CD4-positive, alpha-beta T cell treated with Interleukin-4 for 4 hours (primary cell): ENCODE data around the gene MMP11.
A peak's percentile ranks its signal among the peaks of the same experiment; 100 is the strongest.
"Not testable (repeated sequence)": the region's sequence is repeated elsewhere in the genome, so short reads cannot be mapped to it uniquely, and the experiment has no call there.

Experiments
- DNase-seq: peaks from one replicate; pipeline ENCODE4 v3.0.0-alpha.2; 2020

The MMP11 gene, protein sequence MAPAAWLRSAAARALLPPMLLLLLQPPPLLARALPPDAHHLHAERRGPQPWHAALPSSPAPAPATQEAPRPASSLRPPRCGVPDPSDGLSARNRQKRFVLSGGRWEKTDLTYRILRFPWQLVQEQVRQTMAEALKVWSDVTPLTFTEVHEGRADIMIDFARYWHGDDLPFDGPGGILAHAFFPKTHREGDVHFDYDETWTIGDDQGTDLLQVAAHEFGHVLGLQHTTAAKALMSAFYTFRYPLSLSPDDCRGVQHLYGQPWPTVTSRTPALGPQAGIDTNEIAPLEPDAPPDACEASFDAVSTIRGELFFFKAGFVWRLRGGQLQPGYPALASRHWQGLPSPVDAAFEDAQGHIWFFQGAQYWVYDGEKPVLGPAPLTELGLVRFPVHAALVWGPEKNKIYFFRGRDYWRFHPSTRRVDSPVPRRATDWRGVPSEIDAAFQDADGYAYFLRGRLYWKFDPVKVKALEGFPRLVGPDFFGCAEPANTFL

DNA sequence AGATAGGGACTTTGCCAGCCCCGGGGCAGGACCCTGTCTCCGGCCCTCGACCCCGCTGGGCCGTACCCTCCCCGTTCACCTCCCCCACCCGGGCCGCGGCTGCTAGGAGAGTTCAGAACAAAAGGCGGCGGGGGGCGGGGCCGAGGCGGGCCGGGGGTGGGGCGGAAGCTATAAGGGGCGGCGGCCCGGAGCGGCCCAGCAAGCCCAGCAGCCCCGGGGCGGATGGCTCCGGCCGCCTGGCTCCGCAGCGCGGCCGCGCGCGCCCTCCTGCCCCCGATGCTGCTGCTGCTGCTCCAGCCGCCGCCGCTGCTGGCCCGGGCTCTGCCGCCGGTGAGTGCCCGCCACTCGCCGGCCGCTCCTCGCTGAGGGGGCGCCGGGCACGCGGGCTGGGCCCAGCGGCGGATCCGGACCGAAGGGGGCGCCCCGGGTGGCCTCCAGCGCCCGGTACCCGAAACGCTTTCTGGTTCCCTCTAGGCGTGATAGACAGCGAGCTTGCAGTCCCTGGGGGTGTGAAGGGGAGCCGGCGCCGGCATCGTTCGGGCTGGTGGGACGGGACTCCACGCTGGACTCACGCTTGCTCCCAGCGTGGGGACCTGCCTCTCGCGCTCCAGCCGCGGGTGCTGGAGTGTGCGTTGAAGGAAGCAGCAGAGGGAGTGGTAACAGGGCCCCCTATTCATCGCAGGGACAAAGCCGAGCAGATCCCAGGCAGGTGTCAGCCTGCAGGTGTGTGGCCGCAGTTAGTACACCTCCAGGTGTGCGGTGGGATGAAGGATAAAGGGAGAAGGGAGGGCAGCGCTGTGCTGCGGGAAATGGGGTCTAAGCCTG is at the start of gene MMP11:
Gene MMP11, plus strand, starts transcription at position 201 of the 825 bp plus-strand sequence. Its CDS starts 22 bp downstream, at position 223.
- no peak for DNase-seq

DNA sequence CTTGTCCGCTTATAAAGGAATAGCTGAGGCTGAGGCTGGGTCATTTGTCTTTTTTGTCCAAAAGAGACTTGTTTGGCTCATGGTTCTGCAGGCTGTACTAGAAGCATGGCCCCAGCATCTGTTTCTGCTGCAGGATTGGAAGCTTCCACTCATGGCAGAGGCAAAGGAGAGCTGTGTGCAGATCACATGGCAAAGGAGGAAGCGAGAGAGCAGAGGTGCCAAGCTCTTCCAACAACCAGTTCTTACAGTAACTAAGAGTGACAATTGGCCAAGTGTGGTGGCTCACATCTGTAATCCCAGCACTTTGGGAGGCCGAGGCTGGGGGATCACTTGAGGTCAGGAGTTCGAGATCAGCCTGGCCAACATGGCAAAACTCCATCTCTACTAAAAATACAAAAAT is 44.5 kb upstream of the MMP11 start:
- not testable (repeated sequence) for DNase-seq

DNA sequence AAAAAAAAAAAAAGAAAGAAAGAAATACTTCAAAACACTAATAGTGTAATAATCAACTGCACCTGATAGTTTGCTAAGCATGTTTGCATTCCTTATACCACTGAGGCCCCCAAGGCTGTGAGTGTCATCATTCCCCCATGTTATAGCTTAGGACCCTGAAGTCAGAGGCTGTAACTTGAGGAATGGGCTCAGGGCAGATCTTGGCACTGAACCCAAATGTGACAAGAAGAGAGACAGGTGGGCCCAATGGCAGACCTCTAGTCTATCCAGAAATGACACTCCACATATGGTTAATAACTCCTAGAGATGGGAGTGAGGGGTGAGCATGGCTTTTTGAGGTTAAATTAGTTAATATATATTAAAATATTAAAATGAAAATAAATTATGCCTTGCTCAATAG is 35.0 kb upstream of the MMP11 start:
- no peak for DNase-seq

DNA sequence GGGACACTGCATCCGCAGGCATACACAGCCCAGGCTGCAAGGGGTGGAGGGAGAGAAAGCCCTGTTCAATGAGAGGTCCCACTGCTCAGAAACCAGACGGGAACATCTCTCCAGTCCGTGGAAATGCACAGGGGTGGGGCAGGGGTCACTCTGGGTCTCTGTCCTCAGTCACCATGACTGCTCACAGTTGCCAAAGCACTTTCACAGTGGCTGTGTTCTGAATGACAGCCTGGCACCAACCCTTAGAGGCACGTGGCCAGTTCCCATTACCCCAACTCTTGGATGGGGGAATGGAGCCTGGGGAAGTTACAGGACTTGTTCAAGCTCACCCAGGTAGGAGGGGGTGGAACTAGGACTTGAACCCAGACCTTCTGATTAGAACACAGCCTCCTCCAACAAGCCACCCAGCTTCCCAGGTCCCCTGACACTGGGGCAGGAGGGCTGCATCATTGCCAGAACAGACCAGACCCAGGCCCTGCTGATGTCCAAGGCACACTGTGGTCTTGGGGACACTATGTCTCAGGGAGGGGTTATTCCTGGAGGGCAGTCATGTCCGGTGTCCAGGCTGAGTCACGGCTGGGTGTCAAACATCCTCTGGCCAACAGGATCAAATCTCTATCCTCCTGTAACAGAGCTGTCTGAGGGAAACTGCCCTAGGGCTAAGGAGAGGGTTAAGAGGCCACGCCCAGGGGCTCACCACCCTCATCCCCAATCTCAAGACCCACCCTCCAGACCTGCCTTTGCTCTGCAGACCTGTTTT is 30.0 kb upstream of the MMP11 start:
- no peak for DNase-seq

DNA sequence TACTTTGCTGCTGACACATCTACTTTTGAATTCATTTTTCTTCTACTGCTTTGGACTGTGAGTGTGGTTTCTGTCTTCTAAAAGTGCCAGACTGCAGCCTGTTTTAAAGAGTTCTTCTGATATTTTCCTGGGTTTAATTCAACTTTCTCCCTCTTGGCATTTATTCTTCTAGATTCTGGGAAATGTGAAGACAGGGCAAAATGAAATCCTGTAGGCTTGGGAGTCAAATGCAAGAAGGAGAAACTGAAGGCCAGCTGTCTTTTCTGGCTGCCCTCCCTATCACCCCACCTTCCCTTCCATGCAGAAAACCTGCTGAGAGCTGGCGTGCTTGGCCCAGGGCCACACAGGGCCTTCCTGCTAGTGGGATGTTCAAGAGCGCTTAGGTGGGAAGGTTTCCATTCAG is 29.3 kb upstream of the MMP11 start:
- DNase-seq, result no peak

DNA sequence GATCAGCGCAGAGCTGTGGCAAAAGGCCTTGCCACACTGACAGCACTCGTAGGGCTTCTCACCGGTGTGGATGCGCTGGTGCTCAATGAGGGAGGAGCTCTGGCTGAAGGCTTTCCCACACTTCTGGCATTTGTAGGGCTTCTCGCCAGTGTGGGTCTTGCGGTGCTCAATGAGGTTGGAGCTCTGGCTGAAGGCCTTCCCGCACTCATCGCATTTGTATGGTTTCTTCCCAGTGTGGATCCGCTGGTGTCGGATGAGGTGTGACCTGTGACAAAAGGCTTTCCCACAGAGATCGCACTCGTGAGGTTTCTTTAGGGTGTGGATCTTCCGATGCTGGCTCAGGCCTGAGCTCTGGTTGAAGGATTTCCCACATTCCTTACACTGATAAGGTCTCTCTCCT is 28.6 kb upstream of the MMP11 start:
- no peak for DNase-seq

DNA sequence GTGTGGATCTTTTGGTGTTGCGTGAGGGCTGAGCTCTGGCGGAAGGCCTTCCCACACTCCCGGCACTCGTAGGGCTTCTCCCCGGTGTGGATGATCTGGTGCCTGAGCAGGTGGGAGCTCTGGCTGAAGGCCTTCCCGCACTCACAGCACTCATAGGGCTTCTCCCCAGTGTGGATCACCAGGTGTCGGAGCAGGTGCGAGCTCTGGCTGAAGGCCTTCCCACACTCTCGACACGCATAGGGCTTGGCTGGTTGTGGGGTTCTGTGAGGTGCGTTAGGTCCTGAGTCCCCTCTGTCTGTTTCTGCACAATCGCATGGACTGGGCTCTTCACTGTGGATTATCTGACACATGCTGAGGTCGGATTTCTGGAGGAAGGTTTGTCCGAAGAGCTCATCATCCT is 28.2 kb upstream of the MMP11 start:
- no peak for DNase-seq

DNA sequence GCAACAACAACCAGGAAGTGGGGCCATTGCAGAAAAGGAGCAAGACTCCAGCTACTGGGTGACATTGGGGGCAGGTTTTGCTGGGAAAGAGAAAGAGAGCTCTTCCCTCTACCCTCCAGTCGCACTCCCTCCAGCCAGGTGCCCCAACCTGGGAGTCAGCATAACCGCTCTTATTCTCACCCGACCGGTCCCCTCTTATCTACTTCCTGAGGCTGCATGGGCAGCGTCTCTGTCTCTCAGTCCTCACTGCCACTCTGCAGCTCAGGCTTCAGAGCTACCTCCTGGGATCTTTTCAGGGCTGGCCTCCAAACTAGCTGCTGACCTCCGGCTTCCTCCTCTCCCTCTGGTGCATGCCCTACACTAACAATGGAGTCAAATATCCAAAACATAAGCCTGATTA is 26.9 kb upstream of the MMP11 start:
- no peak for DNase-seq

DNA sequence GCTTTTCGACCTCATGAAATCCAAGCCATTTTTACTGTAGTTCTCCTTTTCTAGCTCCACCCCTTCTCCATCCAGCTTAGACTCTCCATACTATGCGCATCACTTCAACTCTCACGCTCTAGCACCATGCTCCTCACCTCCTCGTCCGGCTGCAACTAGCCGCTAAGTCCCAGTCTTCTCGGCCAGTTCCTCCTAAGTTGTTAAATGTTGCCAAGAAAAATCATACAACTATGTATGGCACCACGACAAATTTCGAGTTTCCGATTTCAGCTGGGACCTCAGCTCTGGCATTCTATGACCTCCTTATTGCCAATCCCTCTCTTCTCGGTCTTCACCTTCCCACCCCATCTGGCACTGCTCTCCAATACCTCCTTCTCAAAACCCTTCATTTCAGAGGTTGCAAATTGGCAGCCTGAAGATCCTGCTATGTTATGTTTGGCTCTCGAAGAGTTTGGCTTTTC is 22.8 kb upstream of the MMP11 start:
- DNase-seq, result no peak

DNA sequence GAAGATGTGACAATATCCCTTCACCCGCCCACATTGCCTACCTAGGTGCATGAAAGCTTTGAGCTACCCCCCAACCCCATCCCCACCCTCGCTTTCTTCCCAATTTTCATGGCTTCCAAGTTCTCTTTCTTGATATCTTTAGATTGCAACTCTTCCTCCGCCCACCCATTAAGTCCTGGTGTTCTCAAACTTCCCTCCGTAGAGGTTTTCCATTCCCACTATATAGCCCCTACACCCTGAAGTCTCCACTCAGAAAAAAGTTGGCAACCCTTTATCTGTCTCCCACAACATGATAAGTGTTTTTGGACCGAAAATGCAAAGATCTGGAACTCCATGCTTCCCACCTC is 22.3 kb upstream of the MMP11 start:
- DNase-seq, result no peak

DNA sequence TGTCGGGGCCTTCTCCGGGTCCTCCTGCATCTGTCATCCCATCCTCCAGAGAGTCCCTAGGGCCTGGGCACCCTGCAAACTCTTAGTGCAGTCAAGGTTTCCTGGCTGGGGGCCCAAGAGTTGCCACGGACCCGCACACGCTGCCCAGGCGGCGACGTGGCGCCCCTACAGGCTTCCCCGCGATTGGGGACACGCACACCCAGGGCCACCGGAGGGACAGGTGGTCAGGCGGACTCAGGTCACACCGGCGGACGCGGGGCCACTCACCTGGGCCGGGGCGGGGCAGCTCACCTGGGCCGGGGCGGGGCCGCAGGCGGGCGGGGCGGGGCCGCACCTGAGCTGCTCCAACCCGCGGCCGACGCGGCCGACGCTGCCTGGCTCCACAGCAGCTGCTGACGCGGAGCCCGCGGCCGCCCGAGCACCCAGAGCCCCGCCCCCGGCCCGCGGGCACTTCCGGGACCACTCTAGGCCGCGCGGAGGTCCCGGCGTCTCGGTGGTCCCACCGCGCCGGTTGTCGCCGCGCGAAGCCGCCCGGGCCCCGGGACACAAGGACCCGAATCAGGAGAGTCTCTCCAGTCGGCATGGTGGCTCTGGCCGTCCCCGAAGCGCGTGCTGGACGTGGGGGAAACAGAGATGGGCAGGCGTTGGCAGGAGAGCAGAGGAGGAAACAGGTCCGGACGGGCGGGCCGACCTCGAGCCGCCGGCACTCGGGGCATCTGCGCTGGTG is 21.8 kb upstream of the MMP11 start, which contains the start of gene ZNF70:
Gene ZNF70, minus strand, starts transcription at position 399 of the 727 bp plus-strand sequence. CDS start 5,972 bp downstream, outside the sequence.
- DNase-seq, result peak; percentile 79

DNA sequence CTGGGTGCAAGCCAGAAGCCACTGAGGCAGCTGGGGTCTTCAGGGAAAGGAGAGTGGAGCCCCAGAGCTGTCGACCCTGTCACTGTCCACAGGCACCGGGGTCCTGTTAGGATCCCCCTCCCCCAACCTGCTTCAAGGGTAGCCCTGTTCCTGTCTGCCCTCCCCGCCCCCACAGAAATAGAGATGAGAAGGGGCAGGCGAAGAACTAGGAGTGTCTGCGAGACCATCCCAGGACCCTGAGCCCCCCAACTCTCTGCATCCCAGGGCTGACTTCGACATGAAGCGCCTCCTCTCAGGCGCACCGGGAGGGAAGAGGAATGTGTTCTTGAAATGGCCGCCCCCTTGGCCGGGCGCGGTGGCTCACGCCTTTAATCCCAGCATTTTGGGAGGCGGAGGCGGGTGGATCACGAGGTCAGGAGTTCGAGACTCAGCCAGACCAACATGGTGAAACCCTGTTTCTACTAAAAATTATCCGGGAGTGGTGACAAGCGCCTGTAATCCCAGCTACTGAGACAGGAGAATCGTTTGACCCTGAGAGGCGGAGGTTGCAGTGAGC is 21.1 kb upstream of the MMP11 start:
- DNase-seq, result no peak

DNA sequence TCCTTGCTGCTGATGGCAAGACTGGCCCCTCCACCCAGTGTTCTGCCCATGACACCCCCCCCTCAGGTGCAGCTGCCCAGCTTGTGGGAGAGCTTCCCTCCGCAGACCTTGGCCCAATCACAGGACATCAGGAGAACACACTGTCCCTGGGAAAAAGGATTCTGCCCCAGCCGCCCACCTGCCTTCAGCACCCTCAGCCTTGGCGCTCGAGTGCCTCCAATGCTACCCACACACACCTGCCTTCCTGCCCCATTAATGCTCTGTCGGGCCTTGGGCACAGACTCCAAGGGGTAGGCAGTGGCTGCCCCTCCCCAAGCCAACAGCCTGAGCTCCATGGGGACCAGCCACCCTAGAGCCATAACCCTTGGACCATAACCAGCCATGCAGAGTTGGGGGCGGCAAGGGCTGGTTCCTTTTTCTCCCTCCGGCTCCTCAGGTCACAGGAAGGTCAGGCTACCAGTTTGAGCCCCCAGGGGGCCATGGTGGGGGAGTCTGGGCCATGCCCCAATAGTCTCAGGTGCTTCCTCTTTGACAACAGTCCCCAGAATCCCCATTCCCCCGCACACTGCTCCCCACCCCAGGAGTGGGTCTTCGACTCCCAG is 20.5 kb upstream of the MMP11 start:
- DNase-seq, result no peak

DNA sequence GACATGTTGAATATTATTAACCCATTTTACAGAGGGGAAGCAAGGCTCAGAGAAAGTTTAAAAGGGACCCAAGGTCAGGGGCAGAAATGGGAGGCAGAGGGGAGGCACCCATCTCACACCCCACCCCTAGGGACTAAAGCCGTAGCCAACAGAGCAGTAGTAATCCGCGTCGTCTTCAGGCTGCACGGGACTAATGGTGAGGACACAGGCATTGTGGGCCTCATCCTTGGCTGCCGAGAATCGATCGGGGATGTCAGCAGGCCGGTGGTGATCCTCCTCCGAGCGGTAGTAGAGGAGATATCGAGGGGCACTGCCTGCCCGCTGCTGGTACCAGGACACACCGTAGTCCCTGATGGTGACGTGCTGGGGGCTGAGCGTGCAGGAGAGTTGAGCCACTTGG is 19.9 kb upstream of the MMP11 start:
- no peak for DNase-seq

DNA sequence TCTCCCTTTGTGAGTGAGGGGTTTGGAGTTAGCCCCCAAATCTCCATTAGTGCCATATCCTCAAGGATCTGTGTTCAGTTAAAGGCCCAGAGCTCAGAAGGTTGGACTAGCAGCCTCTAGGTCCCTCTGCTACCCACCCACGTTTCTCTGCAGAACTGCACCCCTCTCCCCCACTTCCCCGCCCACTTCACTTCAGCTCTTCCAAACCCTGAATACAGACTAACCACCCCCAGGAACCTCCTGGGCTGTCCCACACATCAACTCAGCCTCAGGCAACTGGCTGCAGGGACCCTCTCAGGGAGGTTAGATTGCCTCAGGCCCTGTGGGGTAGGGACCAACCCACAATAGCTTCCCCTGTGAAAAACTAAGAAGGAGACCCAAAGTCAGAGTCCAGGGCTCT is 19.3 kb upstream of the MMP11 start:
- no peak for DNase-seq

DNA sequence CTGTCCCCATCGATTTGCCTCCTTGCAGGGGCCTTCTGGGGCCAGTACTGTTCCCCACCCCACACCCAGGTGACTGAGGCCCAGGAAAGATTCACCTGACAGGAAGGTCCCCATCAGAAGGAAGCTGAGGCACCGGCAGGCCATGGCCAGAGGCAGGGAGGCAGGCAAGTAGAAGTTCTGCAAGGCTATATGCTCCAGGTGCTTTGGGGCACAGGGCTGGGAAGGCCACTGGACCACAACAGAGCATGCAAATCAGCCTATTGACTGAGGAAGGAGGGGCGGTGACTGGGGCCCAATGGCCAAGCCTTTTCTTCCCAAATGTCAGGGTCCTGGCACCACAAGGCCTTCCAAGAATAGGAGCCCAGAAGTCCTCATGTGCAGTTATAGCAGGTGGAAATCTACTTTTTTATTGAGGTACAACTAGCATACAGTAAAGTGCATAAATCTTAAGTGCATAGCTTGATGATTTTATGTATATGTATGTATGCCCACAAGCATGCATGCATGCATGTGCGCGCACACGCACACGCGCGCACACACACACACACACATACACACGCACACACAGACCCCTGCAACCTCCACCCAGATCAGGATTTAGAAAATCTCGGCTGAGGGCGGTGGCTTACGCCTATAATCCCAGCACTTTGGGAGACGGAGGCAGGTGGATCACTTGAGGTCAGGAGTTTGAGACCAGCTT is 18.3 kb upstream of the MMP11 start, which contains the start of gene VPREB3:
Gene VPREB3, minus strand, starts transcription at position 206 of the 700 bp plus-strand sequence. Its CDS starts 62 bp downstream, at position 144.
- no peak for DNase-seq

DNA sequence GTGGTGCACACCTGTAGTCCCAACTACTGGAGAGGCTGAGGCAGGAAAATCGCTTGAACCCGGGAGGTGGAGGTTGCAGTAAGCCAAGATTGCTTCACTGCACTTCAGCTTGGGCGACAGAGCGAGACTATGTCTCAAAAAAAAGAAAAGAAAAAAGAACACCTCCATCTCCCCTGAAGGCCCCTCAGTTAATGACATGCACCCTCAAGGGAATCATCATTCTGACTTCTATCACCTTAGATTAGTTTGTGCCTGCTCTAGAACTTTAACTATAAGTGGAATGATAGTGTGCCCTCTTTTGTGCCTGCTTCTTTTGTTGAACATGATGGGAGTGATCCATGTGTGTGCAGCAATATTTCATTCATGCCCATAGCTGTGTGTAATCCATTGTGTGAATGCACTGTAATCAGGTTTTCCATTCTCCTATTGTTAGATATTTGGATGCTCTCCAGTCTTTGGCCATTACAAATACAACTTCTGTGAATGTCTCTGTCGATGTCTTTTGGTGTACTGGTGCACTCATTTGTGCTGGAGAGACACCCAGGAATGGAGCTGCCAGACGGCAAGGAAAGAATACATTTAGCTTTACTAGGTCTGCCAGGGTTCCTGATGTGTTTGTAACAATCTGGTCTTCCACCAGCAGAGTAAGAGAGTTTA is 17.5 kb upstream of the MMP11 start:
- DNase-seq, result no peak

DNA sequence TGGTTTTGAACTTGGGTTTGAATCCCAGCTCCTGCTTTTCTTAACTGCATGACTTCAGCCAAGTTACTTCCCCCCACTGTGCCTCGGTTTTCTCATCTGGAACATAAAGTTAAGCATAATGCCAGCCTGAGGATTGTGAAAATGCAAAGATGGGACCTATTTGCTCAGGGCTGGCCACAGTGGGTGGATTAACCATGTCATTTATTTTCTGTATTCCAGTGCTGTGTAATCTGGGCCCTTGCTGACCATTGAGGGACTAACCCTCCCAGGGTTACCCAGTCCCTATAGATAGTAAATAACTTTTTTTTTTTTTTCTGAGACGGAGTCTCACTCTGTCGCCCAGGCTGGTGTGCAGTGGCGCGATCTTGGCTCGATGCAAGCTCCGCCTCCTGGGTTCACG is 16.9 kb upstream of the MMP11 start:
- no peak for DNase-seq

DNA sequence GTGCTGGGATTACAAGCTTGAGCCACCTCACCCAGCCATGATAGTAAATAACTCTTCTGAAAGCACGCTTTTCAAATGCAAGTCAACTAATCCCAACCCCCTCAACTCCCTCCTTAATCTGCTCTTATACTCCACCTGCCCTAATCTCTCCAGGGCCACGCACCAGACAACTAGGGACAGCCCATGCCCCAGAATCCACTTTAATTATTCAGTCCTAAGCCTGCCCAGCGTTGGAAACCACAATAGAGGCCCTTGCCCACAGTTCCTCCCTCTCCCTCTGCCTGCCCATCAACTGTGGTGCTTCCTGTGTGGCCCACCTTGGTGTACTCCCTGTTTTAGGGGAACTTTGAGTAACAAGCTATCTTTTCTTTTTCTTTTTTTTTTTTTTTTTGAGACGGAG is 15.8 kb upstream of the MMP11 start:
- no peak for DNase-seq

DNA sequence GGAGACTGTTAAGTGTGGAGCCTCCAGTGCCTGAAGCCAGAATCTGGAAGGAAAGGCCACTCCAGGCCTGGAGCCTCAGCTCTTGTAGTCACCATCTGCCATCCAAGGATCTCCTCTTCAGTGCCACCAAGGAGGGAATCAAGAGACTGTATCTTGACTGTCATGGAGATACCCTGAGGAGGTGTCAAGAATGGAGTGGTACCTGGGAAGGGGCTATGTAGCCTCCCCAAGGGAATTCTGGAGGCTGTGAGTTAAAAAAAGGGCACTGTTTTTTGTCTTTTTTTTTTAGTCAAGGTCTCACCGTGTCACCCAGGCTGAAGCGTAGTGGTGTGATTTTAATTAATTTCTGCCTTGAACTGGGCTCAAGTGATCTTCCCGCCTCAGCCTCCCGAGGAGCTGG is 13.1 kb upstream of the MMP11 start:
- no peak for DNase-seq
